ENCODE results near the gene HS1BP3. TPM values are rescaled to one million over a fixed set of nuclear protein-coding genes. Genes with fewer than 3 reads are reported as not detected.
A peak's percentile ranks its signal among the peaks of the same experiment; 100 is the strongest.

HS1BP3 gene
- total and polyA plus RNA-seq, 2 of the 13 experiments (the other 11 are each of a cell fraction or from before 2014, with no cell fraction given): 15.2 to 22.0 TPM

- intact Hi-C loops (cut with micrococcal nuclease; ENCODE audit: unreplicated experiment): no loop called here
Measured at GRCh38 chr2:20647738-20648137, 3.2 kb downstream of the HS1BP3 start.

More at GRCh38 chr2:20647738-20648137, 3.2 kb downstream of the HS1BP3 start:
- Histone ChIP-seq H3K27ac (ENCODE audit: extremely low read length, insufficient read depth, low read length) (no peak overlapping the region), H3K4me1 (ENCODE audit: insufficient read depth, low read length) (peaks cover 45% of the 10 kb centered on the region), H3K79me2 (ENCODE audit: insufficient read depth, low read length) (peaks cover 9% of the 10 kb centered on the region), H3K9me3 (ENCODE audit: low read length) (no peaks in the 10 kb centered on the region), H3K4me3 (replicated peaks in 1 of 3; ENCODE audit: insufficient read depth in 1 of 3, low read depth in 2 of 3, low read length in 3 of 3) (no peak overlapping the region), H3K36me3 (replicated peaks in 1 of 2; ENCODE audit: control insufficient read depth in 1 of 2, insufficient read depth in 2 of 2, low read length in 2 of 2) (peaks cover 4 to 10% of the 10 kb centered on the region in 2 experiments; a peak in 2 of 5 replicates), H4K20me1 (ENCODE audit: insufficient read depth, low read length) (no peaks in the 10 kb centered on the region), H3K4me2 (ENCODE audit: low read depth, low read length) (peak overlapping the region; percentile 39), H3K9ac (ENCODE audit: insufficient read depth, low read depth, low read length) (no peak overlapping the region), H2AFZ (ENCODE audit: low read length) (no peak overlapping the region), H3K27me3 (ENCODE audit: control insufficient read depth in 1 of 2, insufficient read depth in 2 of 2, low read length in 2 of 2) (peaks cover 0 to 2% of the 10 kb centered on the region in 2 experiments; a peak in 2 of 5 replicates)
- in situ Hi-C loops (cut with HindIII; ENCODE audit: extremely low pct_ligation_motif_present, low pct_unique_long_range_greater_than_20kb): no loop called here
- no peak for FAIRE-seq
- no peak for ATAC-seq
- ChIA-PET CTCF (ENCODE audit: low intra/inter-chr PET ratio, low total read pairs) (no interaction called here), POLR2A (interaction anchor here (1.2 to 5.9 kb wide), 5 partner anchors 13 to 203 kb away, joined by 3 to 51 read pairs (median 8); partner anchors contain the start of genes GDF7 and RHOB)
- TF ChIP-seq RAD21 (CRISPR knock-in tag; IDR thresholded peaks at IDR 0.05) (no peak), ESRRA (CRISPR knock-in tag; IDR thresholded peaks at IDR 0.05; ENCODE audit: low read depth) (0 out of 2 replicates have a peak, but pooled peaks have one; percentile 4), ZNF44 (CRISPR knock-in tag; IDR thresholded peaks at IDR 0.05) (no peak), ZC3H4 (CRISPR knock-in tag; IDR thresholded peaks at IDR 0.05; ENCODE audit: borderline replicate concordance) (no peak), ZNF10 (CRISPR knock-in tag; IDR thresholded peaks at IDR 0.05; ENCODE audit: borderline replicate concordance, low read depth) (no peak), KDM5B (CRISPR knock-in tag; IDR thresholded peaks at IDR 0.05; ENCODE audit: borderline replicate concordance) (no peak), SETDB1 (CRISPR knock-in tag; IDR thresholded peaks at IDR 0.05; ENCODE audit: borderline replicate concordance) (no peak), NCOA2 (CRISPR knock-in tag; IDR thresholded peaks at IDR 0.05) (no peak), PATZ1 (CRISPR knock-in tag; IDR thresholded peaks at IDR 0.05) (no peak), ZMYM4 (CRISPR knock-in tag; IDR thresholded peaks at IDR 0.05) (peak; percentile 15; the same call in 1 of the 2 replicates), ZNF598 (CRISPR knock-in tag; IDR thresholded peaks at IDR 0.05; ENCODE audit: borderline replicate concordance) (0 out of 2 replicates have a peak, but pooled peaks have one; percentile 60), SKIL (CRISPR knock-in tag; IDR thresholded peaks at IDR 0.05; ENCODE audit: borderline replicate concordance) (no peak), ARNT2 (CRISPR knock-in tag; IDR thresholded peaks at IDR 0.05; ENCODE audit: low read depth) (no peak)
- WGBS (ENCODE audit: low lambda C conversion rate): 84% methylated on average over 8 of the region's 8 CpGs
- DNase-seq (ENCODE audit: low spot score): no peak
- no TSS peak for BruUV-seq (replicated peaks)

Data from HepG2 (cell line).